HepG2 (cell line): ENCODE data around the gene VSX1. TPM values are rescaled to one million over a fixed set of nuclear protein-coding genes. Genes with fewer than 3 reads are reported as not detected.

Experiments used
- ATAC-seq: fragments of 200-7000 bp; cut with Tn5 transposase; 3 replicates; pipeline ENCODE4 v1.9.1; 2020; ENCODE audit warnings: mild to moderate bottlenecking, moderate library complexity
- BruUV-seq: library from RNA; stranded (reverse); fragments of 400-500 nt; replicated peaks from 2 replicates; lab custom pipeline; 2021; lab: Mats Ljungman, UMichigan
- CTCF ChIA-PET: fragments of 300-600 bp; formaldehyde crosslinking; extraction: SDS; loops from one replicate; lab custom pipeline; 2021; ENCODE audit warnings: low total read pairs, inconsistent platforms, low intra/inter-chr PET ratio; lab: Yijun Ruan, JAX
- POLR2A ChIA-PET: fragments of 350-600 bp; sonication (Branson Sonifier 250); formaldehyde crosslinking; loops from one replicate; lab custom pipeline; 2020; ENCODE audit warnings: antibody characterized with exemption, inconsistent platforms; lab: Yijun Ruan, JAX
- DNase-seq: peaks from one replicate; pipeline ENCODE4 v3.0.0-alpha.2; 2015; ENCODE audit warnings: low spot score
- FAIRE-seq: peaks from 3 replicates; lab custom pipeline; 2011; peaks lifted over from hg19 to GRCh38; lab: Jason Lieb, UNC
- H2AFZ ChIP-seq: one replicate; pipeline ENCODE4 v1.6.1; 2011; ENCODE audit warnings: low read length, inconsistent platforms
- H3K27ac ChIP-seq: fragments of 300-600 bp; 3 replicates; pipeline ENCODE4 v1.8.0; 2011; ENCODE audit warnings: mixed run types, mild to moderate bottlenecking, mixed read lengths, low read length, inconsistent platforms; ENCODE audit not compliant: insufficient read depth; ENCODE audit errors: extremely low read length
- H3K27me3 ChIP-seq, 2 experiments: fragments of 200-600 bp in 1 of 2; 2 replicates in 1 of 2; 3 replicates in 1 of 2; pipeline versions ENCODE4 v1.6.0 to v1.8.0; 2011; ENCODE audit warnings: low read length in 2 of 2, mild to moderate bottlenecking in 2 of 2, moderate library complexity in 2 of 2, inconsistent platforms in 1 of 2; ENCODE audit not compliant: insufficient read depth in 2 of 2, control insufficient read depth in 1 of 2
- H3K36me3 ChIP-seq, 2 experiments: fragments of 200-600 bp in 1 of 2; replicated peaks in 1 of 2; 2 replicates in 1 of 2; 3 replicates in 1 of 2; pipeline versions ENCODE4 v1.5.1 to v1.8.0; 2011; ENCODE audit warnings: low read length in 2 of 2, inconsistent platforms in 1 of 2; ENCODE audit not compliant: insufficient read depth in 2 of 2, control insufficient read depth in 1 of 2
- H3K4me1 ChIP-seq: 2 replicates; pipeline ENCODE4 v1.5.1; 2012; ENCODE audit warnings: low read length, inconsistent platforms; ENCODE audit not compliant: insufficient read depth
- H3K4me2 ChIP-seq: 2 replicates; pipeline ENCODE4 v1.6.0; 2011; ENCODE audit warnings: low read depth, low read length, inconsistent platforms
- H3K4me3 ChIP-seq, 3 experiments: fragments of 200-600 bp in 1 of 3; sonication (generic), shearing (Covaris generic) in 1 of 3; replicated peaks in 1 of 3; 2 replicates each; pipeline ENCODE4 v1.5.1; 2011 to 2016; ENCODE audit warnings: low read length in 3 of 3, inconsistent platforms in 2 of 3, low read depth in 2 of 3, mild to moderate bottlenecking in 2 of 3, control low read depth in 1 of 3, mixed read lengths in 1 of 3; ENCODE audit not compliant: insufficient read depth in 1 of 3
- H3K79me2 ChIP-seq: one replicate; pipeline ENCODE4 v1.6.1; 2011; ENCODE audit warnings: low read length, inconsistent platforms; ENCODE audit not compliant: insufficient read depth
- H3K9ac ChIP-seq: 2 replicates; pipeline ENCODE4 v1.6.0; 2011; ENCODE audit warnings: mild to moderate bottlenecking, low read depth, low read length, inconsistent platforms; ENCODE audit not compliant: insufficient read depth
- H3K9me3 ChIP-seq: 2 replicates; pipeline ENCODE4 v1.5.1; 2012; ENCODE audit warnings: mild to moderate bottlenecking, low read length
- H4K20me1 ChIP-seq: 2 replicates; pipeline ENCODE4 v1.6.0; 2011; ENCODE audit warnings: inconsistent platforms, mild to moderate bottlenecking, low read length, moderate library complexity; ENCODE audit not compliant: insufficient read depth
- ARID2 ChIP-seq: sonication (generic); formaldehyde crosslinking; IDR thresholded peaks from 2 replicates; pipeline ENCODE4 v1.8.1; 2022; ENCODE audit warnings: mild to moderate bottlenecking, missing genetic modification reagents, borderline replicate concordance
- CBX2 ChIP-seq, 2 experiments: fragments of 200-600 bp in 1 of 2; sonication (generic); formaldehyde crosslinking in 1 of 2; IDR thresholded peaks; 2 replicates each; pipeline versions ENCODE4 v1.7.0 to v1.8.1; 2018 to 2022; ENCODE audit warnings: low read depth in 2 of 2, low read length in 1 of 2, mild to moderate bottlenecking in 1 of 2, missing genetic modification reagents in 1 of 2
- GPBP1L1 ChIP-seq: sonication (generic); formaldehyde crosslinking; IDR thresholded peaks from 2 replicates; pipeline ENCODE4 v1.5.0; 2020; ENCODE audit warnings: mild to moderate bottlenecking, missing genetic modification reagents
- JARID2 ChIP-seq: sonication (generic); formaldehyde crosslinking; IDR thresholded peaks from 2 replicates; pipeline ENCODE4 v1.8.1; 2023; ENCODE audit warnings: missing genetic modification reagents, inconsistent platforms; ENCODE audit not compliant: insufficient replicate concordance
- MEF2D ChIP-seq: sonication (generic); formaldehyde crosslinking; IDR thresholded peaks from 2 replicates; pipeline ENCODE4 v1.5.1; 2020; ENCODE audit warnings: mild to moderate bottlenecking, missing genetic modification reagents
- RARG ChIP-seq: sonication (generic); formaldehyde crosslinking; IDR thresholded peaks from 2 replicates; pipeline ENCODE4 v1.4.0; 2020; ENCODE audit warnings: low read depth, mild to moderate bottlenecking, missing genetic modification reagents
- RERE ChIP-seq: IDR thresholded peaks from 2 replicates; pipeline ENCODE4 v1.6.1; 2016; ENCODE audit warnings: low read depth, missing genetic modification reagents, missing compliant biosample characterization
- SAFB2 ChIP-seq: sonication (generic); formaldehyde crosslinking; IDR thresholded peaks from 2 replicates; pipeline ENCODE4 v1.5.1; 2020; ENCODE audit warnings: missing genetic modification reagents, low read depth, mild to moderate bottlenecking, borderline replicate concordance
- SIX4 ChIP-seq: sonication (generic); formaldehyde crosslinking; IDR thresholded peaks from 2 replicates; pipeline ENCODE4 v1.4.0; 2020; ENCODE audit warnings: missing genetic modification reagents
- THAP11 ChIP-seq: IDR thresholded peaks from 2 replicates; pipeline ENCODE4 v1.6.1; 2016; ENCODE audit warnings: missing biosample characterization, missing genetic modification reagents
- ZBTB2 ChIP-seq: sonication (generic); formaldehyde crosslinking; IDR thresholded peaks from 2 replicates; pipeline ENCODE4 v1.8.0; 2022; ENCODE audit warnings: low read depth, missing genetic modification reagents
- ZNF138 ChIP-seq: sonication (generic); formaldehyde crosslinking; IDR thresholded peaks from 2 replicates; pipeline ENCODE4 v1.5.0; 2020; ENCODE audit warnings: mild to moderate bottlenecking, low read depth, missing genetic modification reagents
- ZNF282 ChIP-seq: fragments of 450-650 bp; IDR thresholded peaks from 2 replicates; pipeline ENCODE4 v1.6.1; 2018; ENCODE audit not compliant: partially characterized antibody
- ZNF460 ChIP-seq: sonication (generic); formaldehyde crosslinking; IDR thresholded peaks from 2 replicates; pipeline ENCODE4 v1.5.1; 2020; ENCODE audit warnings: missing genetic modification reagents, mild to moderate bottlenecking, borderline replicate concordance
- ZNF576 ChIP-seq: sonication (generic); formaldehyde crosslinking; IDR thresholded peaks from 2 replicates; pipeline ENCODE4 v1.4.0; 2020; ENCODE audit warnings: mild to moderate bottlenecking, missing genetic modification reagents
- ZNF670 ChIP-seq: sonication (generic); formaldehyde crosslinking; IDR thresholded peaks from 2 replicates; pipeline ENCODE4 v1.8.0; 2022; ENCODE audit warnings: mild to moderate bottlenecking, missing genetic modification reagents, borderline replicate concordance
- in situ Hi-C: cut with HindIII; loops from 2 replicates; pipeline ENCODE4 v1.10.0; 2017; ENCODE audit warnings: low pct_unique_long_range_greater_than_20kb; ENCODE audit not compliant: extremely low pct_ligation_motif_present
- intact Hi-C: fragments of 100-400 bp; cut with micrococcal nuclease; formaldehyde crosslinking; loops from one replicate; pipeline ENCODE4 v1.10.0; 2022; ENCODE audit not compliant: unreplicated experiment
- polyA plus RNA-seq, 8 experiments: library from polyadenylated mRNA; depleted of rRNA in 3 of 8; stranded (reverse) in 7 of 8; unstranded in 1 of 8; fragments of >200 nt; fragmentation: Illumina TruSeq in 4 of 8; extraction: Trizol in 4 of 8; gene quantifications; 2 replicates each; pipeline versions ENCODE4 v1.2.1 to v1.2.3, GENCODE V29; 2011 to 2016; ENCODE audit warnings: low read depth in 4 of 8, missing spikeins in 1 of 8, mixed read lengths in 1 of 8; ENCODE audit not compliant: insufficient read depth in 1 of 8
- total RNA-seq, 5 experiments: library from RNA; depleted of rRNA; stranded (reverse); fragments of >200 nt; fragmentation: Illumina TruSeq; extraction: Trizol; gene quantifications; 2 replicates each; pipeline ENCODE4 v1.2.3, GENCODE V29; 2016; ENCODE audit warnings: low read depth in 1 of 5

The VSX1 gene
- total and polyA plus RNA-seq, 2 of the 13 experiments (the other 11 are each of a cell fraction or from before 2014, with no cell fraction given), result 0.04 TPM; not detected in 1

- TF ChIP-seq RERE (CRISPR knock-in tag), result no peak
- TF ChIP-seq MEF2D, result no peak
- no peak for TF ChIP-seq ZNF138
These were observed 7.7 kb upstream of the VSX1 start (continued) for GRCh38 chr20:25089662-25090061.

- H3K27ac ChIP-seq, result no peak overlapping the region
- FAIRE-seq, result no peak
- ChIA-PET CTCF (no interaction called here), POLR2A (no interaction called here)
- no peak for ATAC-seq
- no peaks in the 10 kb centered on the region for H3K9me3 ChIP-seq
- no peak overlapping the region for H3K9ac ChIP-seq
- H3K27me3 ChIP-seq, result peaks cover 8 to 65% of the 10 kb centered on the region in 2 experiments
- no TSS peak for BruUV-seq
- in situ Hi-C loops (no loop called here), intact Hi-C loops (no loop called here)
- H3K79me2 ChIP-seq, result no peaks in the 10 kb centered on the region
- H2AFZ ChIP-seq, result no peak overlapping the region
- H4K20me1 ChIP-seq, result no peaks in the 10 kb centered on the region; the same call in 1 of the 2 replicates
- H3K4me1 ChIP-seq, result no peaks in the 10 kb centered on the region
- no peak for DNase-seq
- no peak overlapping the region for H3K4me3 ChIP-seq
- H3K4me2 ChIP-seq, result no peak overlapping the region
- no peaks in the 10 kb centered on the region for H3K36me3 ChIP-seq
- TF ChIP-seq ARID2 (CRISPR knock-in tag), result no peak
- no peak for TF ChIP-seq THAP11 (CRISPR knock-in tag)
- TF ChIP-seq ZBTB2, result no peak
- TF ChIP-seq ZNF460 (CRISPR knock-in tag), result no peak
- TF ChIP-seq CBX2 (IDR thresholded peaks at IDR 0.05; ENCODE audit: low read depth, low read length), result no peak
- TF ChIP-seq CBX2 (CRISPR knock-in tag; IDR thresholded peaks at IDR 0.05; ENCODE audit: low read depth), result no peak
- TF ChIP-seq ZNF576, result no peak
- TF ChIP-seq GPBP1L1, result no peak
- no peak for TF ChIP-seq ZNF670
- TF ChIP-seq SAFB2 (CRISPR knock-in tag), result no peak
- TF ChIP-seq ZNF282, result no peak
- no peak for TF ChIP-seq SIX4 (CRISPR knock-in tag)
- TF ChIP-seq RARG (CRISPR knock-in tag), result no peak
- no peak for TF ChIP-seq JARID2 (CRISPR knock-in tag)
These were observed 7.2 kb upstream of the VSX1 start for GRCh38 chr20:25089096-25089495.
